Stimulated activated CD8-positive, alpha-beta memory T cell treated with anti-CD3 and anti-CD28 coated beads, Interleukin-4, amount 100 ng/mL, for 1 hour (primary cell): ENCODE results near the gene LRCH4.
"Not testable (repeated sequence)": the region's sequence is repeated elsewhere in the genome, so short reads cannot be mapped to it uniquely, and the experiment has no call there.

Experiments
- DNase-seq, 2 donors: peaks; one replicate each; pipeline ENCODE4 v3.0.0-alpha.2; 2020; ENCODE audit warnings: low read depth in 2 of 2, low spot score in 1 of 2

The LRCH4 gene

GRCh38 chr7:100568176-100568895 lies 17.6 kb downstream of the LRCH4 start:
- no peak for DNase-seq

- DNase-seq = no peak
Measured at GRCh38 chr7:100567751-100568175, 18.2 kb downstream of the LRCH4 start.

- DNase-seq = no peak
Measured at GRCh38 chr7:100567031-100567730, 18.7 kb downstream of the LRCH4 start.

GRCh38 chr7:100566018-100566531 lies 19.9 kb downstream of the LRCH4 start:
- DNase-seq = no peak

- DNase-seq = no peak
Measured at GRCh38 chr7:100565133-100565571, 20.8 kb downstream of the LRCH4 start.

GRCh38 chr7:100564405-100564804 lies 21.5 kb downstream of the LRCH4 start:
- not testable (repeated sequence) for DNase-seq

GRCh38 chr7:100563809-100564400 lies 22.0 kb downstream of the LRCH4 start:
- DNase-seq = peak; percentile 73 to 80

- DNase-seq = no peak
Measured at GRCh38 chr7:100563100-100563564, 22.8 kb downstream of the LRCH4 start.

- DNase-seq = no peak
Measured at GRCh38 chr7:100562195-100563099, 23.5 kb downstream of the LRCH4 start.

GRCh38 chr7:100561491-100562194 lies 24.3 kb downstream of the LRCH4 start:
- no peak for DNase-seq

GRCh38 chr7:100559127-100559526 lies 26.8 kb downstream of the LRCH4 start:
- DNase-seq = no peak

GRCh38 chr7:100556541-100556940 lies 29.4 kb downstream of the LRCH4 start:
- DNase-seq = no peak

- no peak for DNase-seq
Measured at GRCh38 chr7:100555701-100556100, 30.2 kb downstream of the LRCH4 start.

- no peak for DNase-seq
Measured at GRCh38 chr7:100553032-100553431, 32.9 kb downstream of the LRCH4 start.

GRCh38 chr7:100552532-100552931 lies 33.4 kb downstream of the LRCH4 start:
- no peak for DNase-seq

- DNase-seq = not testable (repeated sequence)
Measured at GRCh38 chr7:100548446-100548845, 37.5 kb downstream of the LRCH4 start.

GRCh38 chr7:100547872-100548271 lies 38.1 kb downstream of the LRCH4 start:
- DNase-seq = no peak

GRCh38 chr7:100546926-100547800 lies 38.8 kb downstream of the LRCH4 start:
- DNase-seq = no peak
